Right ventricle myocardium superior (tissue), 1 donor: ENCODE results near the gene RAB1B. TPM values are rescaled to one million over a fixed set of nuclear protein-coding genes. Genes with fewer than 3 reads are reported as not detected.
A peak's percentile ranks its signal among the peaks of the same experiment; 100 is the strongest.

Experiments used
- ATAC-seq: fragments of 200-7000 bp; cut with Tn5 transposase; one replicate; pipeline ENCODE4 v1.9.1; 2020; ENCODE audit warnings: mild to moderate bottlenecking; ENCODE audit not compliant: poor library complexity
- DNase-seq: peaks from one replicate; pipeline ENCODE4 v3.0.0-alpha.2; 2020
- intact Hi-C: fragments of 100-400 bp; cut with DNase I; formaldehyde crosslinking; loops from one replicate; pipeline ENCODE4 v1.11.2; 2022
- long read RNA-seq: library from polyadenylated mRNA; unstranded; transcript quantifications from one replicate; pipeline ENCODE4 v2.0.0, GENCODE V29; 2021
- total RNA-seq: library from RNA; stranded (reverse); fragmentation: NEBNext Ultra II Directional; extraction: Animal tissue kit (Norgen Biotek cat#: 25700); gene quantifications from one replicate; pipeline ENCODE4 v1.2.1, GENCODE V29; 2021
- donor health status: DM: no; HTN: yes; CAD: no; lungs with severe emphysema.

Gene RAB1B
- 114 TPM for total RNA-seq
- long read RNA-seq, transcript RAB1B-201 (6 exons, 2,007 nt) = major isoform, 221 of 245 reads
- long read RNA-seq, partial matches to known transcripts = 15 of 245 reads
- long read RNA-seq, other reads (novel, unspliced or antisense) = 6 of 245 reads

DNA sequence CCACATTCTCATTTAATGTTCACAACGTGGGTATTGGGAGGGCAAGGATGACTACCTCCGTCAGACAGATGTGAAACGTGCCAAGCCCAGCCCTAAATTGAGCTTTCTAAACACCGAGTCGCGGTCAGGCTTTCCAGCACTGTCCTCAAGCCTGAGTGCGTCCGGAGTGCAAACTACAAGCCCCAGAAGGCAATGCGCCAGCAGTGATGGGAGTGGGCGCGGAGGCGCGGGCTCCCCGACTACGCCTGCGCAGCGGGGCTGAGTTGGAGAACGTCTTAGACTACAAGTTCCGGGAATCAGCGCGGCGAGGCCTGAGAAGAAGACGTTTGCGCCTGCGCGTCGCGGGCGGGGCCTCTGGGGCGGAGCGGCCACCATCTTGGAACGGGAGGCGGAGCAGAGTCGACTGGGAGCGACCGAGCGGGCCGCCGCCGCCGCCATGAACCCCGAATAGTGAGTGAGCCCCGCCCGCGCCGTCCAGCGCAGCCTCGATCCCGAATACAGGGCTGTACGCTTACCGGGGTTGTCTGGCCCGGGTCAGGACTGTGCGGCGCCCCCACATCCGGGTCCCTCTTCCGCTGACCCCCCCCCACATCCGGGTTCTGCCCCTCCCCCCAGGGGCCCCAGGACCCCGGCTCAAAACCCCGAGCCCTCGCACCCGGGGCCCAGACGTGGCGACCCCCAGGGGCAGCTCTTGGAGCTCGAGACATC is at the start of gene RAB1B:
Gene RAB1B, plus strand, starts transcription at position 396 of the 708 bp plus-strand sequence. Its CDS starts 41 bp downstream, at position 437.
- intact Hi-C loops = no loop called here
- peak; percentile 100 for DNase-seq
- peak; percentile 92 for ATAC-seq

DNA sequence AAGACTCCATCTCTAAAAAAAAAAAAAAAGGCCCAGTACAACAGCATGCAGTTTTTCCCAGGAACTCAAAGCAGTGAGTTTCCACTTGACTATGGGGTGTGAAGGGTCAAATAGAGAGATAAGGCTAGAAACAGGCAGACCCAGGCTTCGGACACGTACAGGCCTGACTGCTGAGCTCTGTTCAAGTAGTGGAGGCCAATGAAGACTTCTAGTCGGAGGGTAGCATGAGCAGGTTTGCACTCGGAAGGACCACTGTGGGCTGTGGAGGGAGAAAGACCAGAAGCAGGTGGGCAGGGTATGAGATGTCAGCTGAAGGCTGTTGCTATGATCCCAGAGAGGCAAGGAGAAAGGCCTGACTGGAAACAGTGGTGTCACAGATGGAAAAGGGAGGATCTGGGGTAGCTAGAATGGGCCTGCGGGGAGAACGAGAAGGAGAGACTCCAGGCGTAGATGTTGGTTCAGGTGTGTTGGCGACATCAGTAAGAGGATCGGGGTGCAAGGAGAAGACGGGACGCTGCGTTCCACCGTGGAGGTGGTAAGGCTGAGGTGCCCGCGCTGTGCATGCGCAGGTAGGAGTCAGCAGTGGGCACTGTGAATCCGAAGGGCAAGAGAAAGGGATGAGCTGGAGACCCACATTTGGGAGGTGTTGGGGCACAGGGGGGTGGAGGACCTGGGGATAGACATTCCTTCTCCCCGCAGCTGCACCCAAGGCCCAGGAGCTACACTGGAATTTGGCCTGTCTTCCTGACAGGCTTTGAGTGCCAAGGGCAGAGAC is 49.4 kb upstream of the RAB1B start:
- ATAC-seq (no peak), DNase-seq (peak; percentile 11)
- intact Hi-C loops = no loop called here

DNA sequence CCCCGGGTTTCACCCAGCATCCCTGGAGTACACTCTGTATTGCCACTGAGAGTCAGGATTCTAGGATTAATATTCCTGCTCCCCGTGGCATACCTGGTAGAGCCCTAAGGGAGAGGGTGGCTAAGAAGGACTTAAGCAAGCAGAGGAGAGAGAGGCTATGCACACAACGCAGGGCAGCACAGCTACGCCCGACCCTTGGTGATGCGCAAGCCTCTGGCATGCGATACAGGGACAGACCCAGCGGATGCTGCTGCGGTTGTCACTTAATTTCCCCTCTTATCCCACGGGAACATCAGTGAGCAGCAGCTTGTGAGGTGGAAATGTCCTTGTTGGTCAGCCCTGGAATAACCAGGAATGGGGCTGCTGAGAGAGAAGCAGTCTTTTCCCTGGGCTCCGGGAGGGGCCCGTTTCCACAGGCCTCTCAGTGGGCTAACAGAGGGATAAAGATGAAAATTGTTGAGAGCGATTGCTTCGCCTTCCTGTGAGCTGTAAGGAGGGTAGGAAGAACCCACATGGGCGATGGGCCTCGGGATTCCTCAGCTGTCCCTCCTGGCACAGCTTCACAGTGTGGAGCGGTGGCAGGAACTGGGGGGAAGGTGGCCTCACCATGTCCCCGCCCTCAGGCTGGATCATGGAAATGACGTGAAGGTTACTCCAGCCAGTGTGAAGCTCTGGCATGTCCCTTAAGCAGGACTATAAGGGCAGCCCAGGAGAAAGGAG is 48.4 kb upstream of the RAB1B start:
- ATAC-seq = no peak
- intact Hi-C loops = no loop called here

DNA sequence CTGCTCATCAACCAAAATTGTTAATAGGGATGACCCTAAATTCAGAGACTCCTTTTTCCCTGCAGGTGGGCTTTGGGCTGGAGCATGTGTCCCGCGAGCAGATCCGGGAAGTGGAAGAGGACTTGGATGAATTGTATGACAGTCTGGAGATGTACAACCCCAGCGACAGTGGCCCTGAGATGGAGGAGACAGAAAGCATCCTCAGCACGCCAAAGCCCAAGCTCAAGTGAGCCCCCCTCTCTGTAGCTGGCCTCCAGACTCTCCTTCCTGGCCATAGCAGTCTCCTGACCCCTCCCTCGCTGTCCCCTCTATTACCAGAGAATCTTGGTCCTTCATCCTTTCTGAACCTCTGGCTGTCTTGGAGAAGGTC is 47.9 kb upstream of the RAB1B start:
- DNase-seq = no peak
- ATAC-seq = no peak
- intact Hi-C loops = no loop called here

More for the DNA sequence above, 48.4 kb upstream of the RAB1B start:
- DNase-seq = peak; percentile 26

DNA sequence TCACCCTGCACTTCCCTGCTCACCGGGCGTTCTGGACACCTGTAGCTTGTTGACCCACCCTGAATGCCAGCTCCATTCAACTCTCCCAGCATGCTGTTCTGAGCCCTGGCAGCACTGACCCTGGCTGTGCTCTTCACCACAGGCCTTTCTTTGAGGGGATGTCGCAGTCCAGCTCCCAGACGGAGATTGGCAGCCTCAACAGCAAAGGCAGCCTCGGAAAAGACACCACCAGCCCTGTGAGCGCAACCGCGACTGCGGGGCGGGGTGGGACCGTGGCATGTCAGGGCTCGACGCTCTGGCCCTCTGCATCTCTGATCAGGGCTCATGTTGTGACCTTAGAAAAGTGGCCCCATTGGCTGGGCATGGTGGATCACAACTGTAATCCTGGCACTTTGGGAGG is 47.4 kb upstream of the RAB1B start:
- intact Hi-C loops = no loop called here
- ATAC-seq = no peak
- DNase-seq = peak; percentile 23

DNA sequence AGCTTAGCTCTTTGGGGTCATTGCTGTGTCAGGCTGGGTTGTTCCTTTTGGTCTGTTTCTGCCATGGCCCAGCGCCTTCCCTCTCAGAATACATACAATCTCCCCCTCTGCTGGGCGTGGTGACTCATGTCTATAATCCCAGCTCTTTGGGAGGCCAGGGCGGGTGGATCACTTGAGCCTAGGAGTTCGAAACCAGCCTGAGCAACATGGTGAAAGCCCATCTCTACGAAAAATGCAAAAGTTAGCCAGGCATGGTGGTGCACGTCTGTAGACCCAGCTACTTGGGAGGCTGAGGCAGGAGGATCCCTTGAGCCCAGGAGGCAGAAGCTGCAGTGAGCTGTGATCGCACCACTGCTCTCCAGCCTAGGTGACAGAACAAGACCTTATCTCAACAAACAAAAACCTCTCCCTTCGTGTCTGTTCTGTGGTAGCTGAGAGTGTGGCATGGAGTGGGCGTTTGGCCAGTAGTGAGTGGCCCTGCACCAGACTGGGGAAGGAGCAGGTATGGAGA is 46.7 kb upstream of the RAB1B start:
- DNase-seq (peak; percentile 8), ATAC-seq (peak; percentile 23)
- intact Hi-C loops = loop anchor here (2.0 kb wide), 1 partner anchor 61 kb away; no protein-coding TSS in a partner anchor

DNA sequence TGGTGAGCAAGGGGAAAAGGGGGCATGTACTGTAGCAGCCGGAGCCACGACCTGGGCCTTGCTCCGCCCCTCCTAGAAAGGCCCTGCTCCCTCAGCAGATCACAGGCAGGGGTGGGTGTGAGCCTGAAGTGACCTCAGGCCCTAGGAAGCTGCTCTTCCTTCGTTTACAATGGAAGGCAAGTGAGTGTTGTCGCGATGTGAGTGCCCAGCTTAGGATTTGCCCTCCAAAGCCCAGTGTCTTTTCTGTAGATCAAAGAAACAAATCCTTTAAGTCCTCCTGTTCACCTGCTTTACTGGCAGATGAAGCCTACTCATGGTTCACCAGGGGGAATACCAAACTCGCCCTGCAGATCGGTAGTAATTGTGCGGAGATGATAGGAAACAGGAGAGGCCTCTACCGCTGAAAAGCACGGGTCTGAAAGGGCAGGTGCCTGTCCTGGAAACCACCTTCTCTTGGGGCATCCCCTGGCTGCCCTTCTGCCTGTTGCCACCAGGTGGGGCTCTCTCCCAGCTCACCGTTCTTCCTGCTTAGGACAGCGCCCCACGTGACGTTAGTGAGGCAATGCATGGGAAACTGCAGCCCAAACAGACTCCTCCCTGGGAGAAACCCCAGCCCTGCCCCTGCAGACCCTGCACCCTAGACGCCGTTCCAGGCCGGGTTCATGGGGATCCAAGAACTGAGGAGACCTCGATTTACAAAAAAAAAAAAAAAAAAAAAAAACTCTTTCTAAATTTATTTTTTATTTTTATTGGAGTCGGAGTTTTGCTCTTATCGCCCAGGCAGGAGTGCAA is 45.9 kb upstream of the RAB1B start:
- DNase-seq (peak; percentile 92), ATAC-seq (peak; percentile 96)
- intact Hi-C loops = loop anchor here (2.0 kb wide), 1 partner anchor 60 kb away; no protein-coding TSS in a partner anchor

DNA sequence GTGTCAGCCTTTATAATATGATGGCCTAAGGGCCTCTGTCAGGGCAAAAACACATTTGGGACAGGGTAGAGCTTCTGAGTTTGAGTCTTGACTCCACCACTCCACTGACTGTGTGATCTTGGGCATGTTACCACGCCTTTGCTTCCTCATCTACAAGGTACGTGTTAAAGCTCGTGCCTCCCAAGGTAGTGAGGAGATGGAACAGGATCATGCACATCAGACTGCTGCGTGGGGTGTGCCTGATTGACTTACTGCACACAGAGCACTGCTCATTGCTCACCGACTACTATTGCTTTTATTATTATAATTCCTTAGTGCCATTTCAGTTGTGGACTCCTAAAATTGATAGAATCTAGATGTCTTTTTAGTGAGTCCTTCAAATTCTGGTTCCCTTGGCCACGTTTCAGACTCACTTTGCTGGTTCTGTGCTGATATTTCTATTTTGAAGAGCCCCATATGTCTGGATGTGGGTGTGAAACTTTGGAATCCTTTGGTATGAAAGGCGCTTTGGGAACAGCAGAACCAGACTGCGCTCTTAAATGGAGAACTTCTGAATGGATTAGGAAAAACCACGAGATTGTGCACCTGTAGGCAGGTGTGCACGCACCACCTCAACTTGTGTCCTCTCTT is 44.1 kb upstream of the RAB1B start:
- ATAC-seq = no peak
- intact Hi-C loops = no loop called here
- no peak for DNase-seq

DNA sequence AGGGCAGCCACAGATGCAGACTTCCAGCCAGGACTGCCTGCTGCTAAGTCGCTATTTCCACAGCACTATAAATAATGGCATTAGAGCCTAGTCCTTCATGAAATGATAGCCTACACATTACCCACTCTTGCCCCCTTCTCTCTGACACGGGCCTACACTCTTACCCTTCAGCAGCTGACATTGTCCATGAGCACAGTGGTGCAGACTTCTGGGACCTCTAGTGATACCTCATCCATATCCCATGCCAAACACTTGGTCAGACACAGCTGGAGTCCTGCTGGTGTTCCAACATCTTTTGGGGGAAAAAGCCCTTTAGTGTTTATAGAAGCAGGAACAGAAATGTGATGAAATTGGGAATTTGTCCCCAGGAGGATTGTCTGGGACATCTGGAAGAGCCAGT is 43.4 kb upstream of the RAB1B start:
- DNase-seq = peak; percentile 0
- ATAC-seq = no peak
- intact Hi-C loops = no loop called here

DNA sequence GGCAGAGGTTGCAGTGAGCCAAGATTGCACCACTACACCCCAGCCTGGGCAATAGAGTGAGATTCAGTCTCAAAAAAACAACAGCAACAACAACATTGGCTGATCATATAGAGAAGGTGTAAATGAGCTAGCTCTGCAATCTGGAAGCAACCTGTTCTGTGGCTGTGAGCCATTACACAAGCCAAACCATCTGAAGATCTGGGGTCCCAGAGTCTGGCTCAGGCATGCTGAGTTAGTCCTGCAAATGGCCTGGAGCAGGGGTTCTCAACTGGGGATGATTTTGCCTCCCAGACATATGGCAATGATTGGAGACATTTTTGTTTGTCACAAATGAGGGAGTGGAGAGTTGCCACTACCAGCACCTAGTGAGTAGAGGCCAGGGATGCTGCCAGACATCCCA is 42.3 kb upstream of the RAB1B start:
- peak; percentile 4 for DNase-seq
- intact Hi-C loops = no loop called here
- ATAC-seq = no peak

DNA sequence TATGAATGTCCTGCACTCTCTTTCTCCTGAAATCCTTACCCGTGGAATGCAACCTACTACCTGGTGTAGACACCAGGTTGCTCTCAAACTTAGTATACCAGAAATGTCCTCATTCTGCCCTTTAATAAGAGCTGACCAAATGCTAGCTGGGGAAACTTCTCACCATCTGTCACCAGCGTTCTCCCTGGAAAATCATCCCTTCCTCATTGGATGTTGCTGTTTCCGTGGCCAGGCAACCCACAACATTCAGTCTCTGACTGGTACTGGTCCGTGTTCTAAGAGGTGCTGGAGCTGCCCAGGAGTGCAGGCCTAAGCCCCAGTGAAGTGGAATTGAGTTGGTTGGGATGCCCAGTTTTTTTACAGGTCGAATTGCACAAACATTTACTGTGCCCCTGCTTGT is 40.7 kb upstream of the RAB1B start:
- ATAC-seq (no peak), DNase-seq (peak; percentile 5)
- intact Hi-C loops = no loop called here

DNA sequence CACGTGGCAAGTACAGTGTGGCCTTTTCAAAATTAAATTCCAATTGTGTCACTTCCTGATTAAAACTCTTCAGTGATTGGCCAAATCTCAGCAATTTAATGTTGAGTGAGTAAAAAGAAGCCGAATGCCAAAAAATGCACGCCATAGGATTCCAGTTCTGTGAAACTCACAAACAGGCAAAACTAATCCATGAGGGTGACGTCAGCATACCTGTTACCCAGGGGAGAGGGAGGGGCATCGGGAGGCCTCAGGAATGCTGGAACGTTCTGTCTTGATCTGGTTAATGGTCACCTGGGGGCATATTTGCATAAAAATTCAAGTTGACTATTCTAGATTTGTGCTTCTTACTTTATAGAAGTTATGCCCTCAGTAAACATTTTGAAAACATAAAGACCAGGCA is 39.9 kb upstream of the RAB1B start:
- intact Hi-C loops = no loop called here
- no peak for ATAC-seq
- DNase-seq = no peak

DNA sequence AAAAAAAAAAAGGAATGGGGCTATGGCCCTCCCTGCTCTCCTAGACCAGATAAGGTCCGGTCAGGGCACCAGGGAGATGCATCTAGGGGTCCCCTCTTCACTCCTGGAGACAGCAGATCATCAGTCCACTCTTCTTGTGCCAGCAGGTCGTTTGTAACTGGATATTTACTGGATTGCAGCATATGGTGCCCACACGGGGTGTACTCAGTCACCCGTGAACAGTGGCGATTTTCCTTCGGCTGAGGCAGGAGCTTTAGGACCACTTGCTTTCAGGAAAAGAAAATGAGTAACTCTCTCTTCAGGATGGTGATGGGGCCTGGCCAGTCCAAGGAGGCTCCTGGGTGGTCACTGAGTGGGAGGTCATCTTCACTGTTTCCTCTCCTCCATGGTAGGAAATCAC is 38.3 kb upstream of the RAB1B start:
- no peak for DNase-seq
- ATAC-seq = no peak
- intact Hi-C loops = no loop called here

DNA sequence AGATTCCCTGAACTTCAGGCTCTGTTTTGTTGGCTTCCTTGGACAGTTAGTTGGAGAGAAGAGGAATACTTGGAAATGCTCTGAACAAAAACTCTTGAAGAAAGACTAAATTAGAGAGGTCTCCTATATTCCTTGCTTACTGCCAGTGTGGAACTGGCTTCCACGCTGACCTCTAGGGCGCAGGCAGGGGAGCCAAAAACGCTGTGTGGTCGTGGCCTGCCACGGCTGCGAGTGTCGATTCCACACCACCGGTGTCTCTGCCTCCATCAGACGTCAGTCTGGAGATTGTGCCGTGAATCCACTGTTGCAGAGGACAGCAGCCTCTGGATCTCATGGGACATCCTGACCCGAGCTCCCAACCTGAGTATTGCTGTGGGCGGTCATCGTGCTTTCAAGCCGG is 37.5 kb upstream of the RAB1B start:
- DNase-seq = no peak
- intact Hi-C loops = no loop called here
- no peak for ATAC-seq

DNA sequence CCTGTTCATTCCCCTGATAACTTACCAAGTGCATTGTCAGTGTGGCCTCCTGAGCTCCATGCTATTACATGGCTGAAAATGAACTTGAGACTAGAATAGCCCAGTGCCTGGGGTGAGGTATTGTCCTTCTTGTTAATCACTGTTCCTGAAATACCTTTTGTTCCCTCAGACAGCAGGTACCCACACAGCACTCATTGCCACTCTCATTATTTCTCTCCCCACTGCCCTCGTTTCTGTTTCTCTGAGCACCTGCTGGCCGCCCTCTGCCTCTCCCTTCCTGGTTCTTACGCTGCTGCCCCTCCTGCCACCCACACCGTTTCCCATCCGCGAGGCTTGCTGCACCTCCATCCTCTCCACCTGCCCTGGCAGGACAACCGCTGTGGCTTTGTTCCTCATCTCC is 36.9 kb upstream of the RAB1B start:
- DNase-seq (no peak), ATAC-seq (no peak)
- intact Hi-C loops = no loop called here

DNA sequence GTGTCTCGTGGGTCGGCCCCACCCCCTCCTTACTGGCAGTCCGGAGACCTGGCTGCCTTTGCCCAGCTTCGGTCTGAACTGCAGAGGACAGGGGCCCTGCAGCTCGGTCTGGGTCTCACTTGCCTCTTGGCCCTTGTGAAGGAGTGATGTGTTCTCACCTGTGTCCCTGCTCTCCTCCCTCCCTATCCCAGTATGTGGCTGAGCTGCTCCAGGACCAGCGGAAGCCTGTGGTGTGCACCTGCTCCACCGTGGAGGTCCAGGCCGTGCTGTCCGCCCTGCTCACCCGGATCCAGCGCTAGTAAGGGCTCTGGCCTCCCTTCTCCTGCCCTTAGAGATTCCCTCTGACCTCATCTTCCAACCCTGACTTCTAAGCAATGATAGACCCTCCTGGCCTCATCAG is 35.7 kb upstream of the RAB1B start:
- no peak for ATAC-seq
- intact Hi-C loops = no loop called here

DNA sequence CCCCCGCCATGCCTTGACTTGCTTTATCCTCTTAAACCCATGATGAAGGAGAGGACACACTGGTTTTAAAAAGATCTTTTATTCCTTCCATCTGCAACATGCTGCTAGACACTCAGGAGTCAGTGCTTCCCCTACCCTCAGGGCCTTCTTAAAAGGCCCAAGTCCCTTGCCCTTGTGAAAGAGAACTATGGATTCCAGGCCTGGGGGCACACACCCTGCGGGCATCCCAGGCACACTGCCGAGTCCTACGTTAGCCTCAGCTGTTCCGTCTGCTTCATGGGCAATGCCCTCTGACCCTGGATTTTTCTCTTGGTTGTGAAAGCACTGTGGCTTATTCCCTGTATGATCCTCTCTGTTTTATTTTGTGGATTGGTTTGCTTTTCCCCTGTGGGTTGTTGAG is 35.1 kb upstream of the RAB1B start:
- ATAC-seq = no peak
- no peak for DNase-seq
- intact Hi-C loops = no loop called here

More for the DNA sequence above, 35.7 kb upstream of the RAB1B start:
- DNase-seq = no peak

DNA sequence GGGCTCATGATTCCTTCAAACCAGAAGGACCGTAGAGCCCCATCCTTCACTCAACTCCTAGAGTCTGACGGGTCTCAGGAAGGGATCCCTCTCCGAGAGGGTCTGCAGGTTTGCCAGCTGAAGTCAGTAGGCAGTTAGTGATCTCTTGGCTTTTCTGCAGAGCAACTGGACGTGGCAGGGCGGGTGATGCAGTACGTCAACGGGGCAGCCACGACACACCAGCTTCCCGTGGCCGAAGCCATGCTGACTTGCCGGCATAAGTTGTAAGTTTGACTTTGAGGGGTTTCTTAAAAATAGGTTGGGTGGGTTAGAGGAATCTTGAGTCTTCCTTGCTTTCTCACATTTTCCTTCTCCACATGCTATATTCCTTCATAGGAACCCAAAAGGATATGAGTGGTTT is 33.3 kb upstream of the RAB1B start:
- DNase-seq (no peak), ATAC-seq (no peak)
- intact Hi-C loops = no loop called here
